Activated naive CD4-positive, alpha-beta T cell treated with Interleukin-2 at 50 U/mL for 16 hours (primary cell): Measurements from ENCODE around the gene SEL1L.
A peak's percentile ranks its signal among the peaks of the same experiment; 100 is the strongest.
"Not testable (repeated sequence)": the region's sequence is repeated elsewhere in the genome, so short reads cannot be mapped to it uniquely, and the experiment has no call there.

Experiments used
- DNase-seq: peaks from one replicate; pipeline ENCODE4 v3.0.0-alpha.2; 2020

SEL1L gene

DNA sequence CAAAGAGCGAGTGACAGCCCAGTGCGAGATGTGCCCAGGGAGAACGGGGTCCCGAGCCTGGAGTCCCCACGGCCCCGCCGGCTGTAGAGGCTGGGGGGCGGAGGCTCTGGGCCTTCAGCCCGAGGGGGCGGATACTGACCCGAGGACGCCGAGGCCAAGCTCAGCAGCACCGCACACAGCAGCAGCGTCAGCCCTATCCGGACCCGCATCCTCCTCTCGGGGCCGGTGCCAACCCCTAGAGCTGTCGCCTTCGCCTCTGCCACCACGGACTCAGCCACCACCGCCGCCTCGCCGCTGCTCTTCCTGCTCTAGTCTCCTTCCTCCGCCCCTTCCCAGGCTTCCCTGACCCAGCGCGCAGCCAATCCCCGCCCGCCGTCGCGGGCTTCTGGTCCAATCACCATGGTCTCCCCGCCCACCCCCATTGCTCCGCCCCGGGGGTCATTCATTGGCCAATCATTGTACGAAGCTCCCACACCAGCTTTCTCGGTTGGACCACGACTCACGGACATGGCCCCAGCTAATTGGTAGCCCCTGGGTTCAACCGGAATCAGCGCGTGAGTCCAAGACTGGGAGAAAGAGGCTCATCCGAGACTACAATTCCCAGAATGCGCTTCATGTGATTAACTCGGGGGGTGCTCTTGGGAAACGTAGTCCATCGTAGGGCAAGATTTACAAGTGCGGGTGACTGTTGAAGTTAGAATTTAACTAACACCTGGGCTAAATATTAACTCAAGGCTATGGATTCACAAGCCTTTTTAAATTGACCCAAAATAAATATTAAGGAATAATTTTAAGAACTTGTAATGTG is at the start of gene SEL1L:
TSS of gene SEL1L (minus strand) at position 318 of the 808 bp plus-strand sequence. CDS start at position 209, 109 bp downstream.
- peak; percentile 100 for DNase-seq

- no peak for DNase-seq
Measured at GRCh38 chr14:81582420-81582819, 48.8 kb upstream of the SEL1L start.

- no peak for DNase-seq
Measured at GRCh38 chr14:81579115-81579514, 45.5 kb upstream of the SEL1L start.

- no peak for DNase-seq
Measured at GRCh38 chr14:81571437-81571836, 37.8 kb upstream of the SEL1L start.

GRCh38 chr14:81567302-81567701 is 33.6 kb upstream of the SEL1L start:
- DNase-seq = no peak

GRCh38 chr14:81565441-81566290 is 32.0 kb upstream of the SEL1L start:
- peak; percentile 17 for DNase-seq

- no peak for DNase-seq
Measured at GRCh38 chr14:81562818-81563217, 29.2 kb upstream of the SEL1L start.

DNA sequence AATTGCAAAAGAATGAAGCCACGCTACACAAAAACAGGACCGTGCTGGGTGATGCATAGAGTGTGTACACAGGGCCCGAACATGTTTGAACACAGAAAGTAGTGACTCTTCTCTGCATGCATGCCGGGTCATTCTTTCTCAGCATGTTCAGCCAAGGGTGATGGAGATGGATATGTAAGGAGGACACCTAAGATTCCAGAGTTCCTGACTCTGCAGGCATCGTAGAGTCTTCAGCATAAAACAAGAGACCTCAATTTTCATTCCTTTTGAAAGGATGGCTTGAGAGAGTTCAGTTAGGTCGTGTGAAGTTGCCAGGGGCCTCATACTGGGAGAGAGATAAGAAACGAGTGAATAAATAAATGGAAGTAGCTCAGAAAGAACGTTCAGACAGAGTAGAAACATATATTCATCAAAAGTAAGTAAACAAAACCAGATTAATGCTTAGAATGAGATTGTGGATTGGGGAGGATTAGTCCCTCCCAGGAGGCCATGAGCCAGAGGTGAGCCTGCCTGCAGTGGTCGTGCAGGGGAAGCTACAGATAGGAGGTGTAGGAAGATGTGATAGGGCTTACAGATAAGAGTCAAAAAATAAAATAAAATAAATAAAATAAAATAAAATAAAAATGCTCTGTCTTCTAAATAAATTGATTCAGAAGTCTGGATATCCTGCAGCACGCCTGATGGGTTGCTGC is 27.6 kb upstream of the SEL1L start:
- DNase-seq = no peak

DNA sequence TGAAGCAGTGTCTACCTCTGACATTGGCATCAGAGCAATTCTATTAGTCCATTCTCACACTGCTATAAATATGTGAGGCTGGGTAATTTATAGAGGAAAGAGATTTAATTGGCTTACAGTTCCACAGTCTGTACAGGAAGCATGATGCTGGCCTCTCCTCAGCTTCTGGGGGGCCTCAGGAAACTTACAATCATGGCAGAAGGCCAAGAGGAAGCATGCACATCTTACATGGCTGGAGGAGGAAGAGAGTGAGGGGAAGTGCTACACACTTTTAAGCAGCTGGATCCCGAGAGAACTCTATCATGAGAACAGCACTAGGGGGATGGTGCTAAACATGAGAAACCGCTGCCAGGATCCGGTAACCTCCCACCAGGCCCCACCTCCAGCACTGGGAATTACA is 25.7 kb upstream of the SEL1L start:
- no peak for DNase-seq

DNA sequence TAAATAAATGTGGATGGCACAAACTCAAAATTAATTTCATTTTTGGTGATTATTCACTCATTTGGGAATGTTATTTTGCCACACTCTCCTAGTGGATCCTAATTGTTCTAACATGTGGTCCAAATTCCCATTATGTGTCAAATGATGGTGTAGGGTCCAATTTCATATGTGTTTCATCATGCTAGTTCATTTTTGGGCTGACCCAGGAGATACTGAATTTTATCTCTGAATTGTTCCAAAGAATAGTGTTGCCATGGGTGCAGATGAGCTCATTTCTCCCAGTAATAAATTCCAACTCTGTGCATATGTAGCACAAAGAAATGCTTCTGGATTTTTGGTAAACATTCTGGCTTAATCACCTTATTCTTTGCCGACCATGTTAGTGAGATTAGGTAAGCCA is 23.5 kb upstream of the SEL1L start:
- no peak for DNase-seq

DNA sequence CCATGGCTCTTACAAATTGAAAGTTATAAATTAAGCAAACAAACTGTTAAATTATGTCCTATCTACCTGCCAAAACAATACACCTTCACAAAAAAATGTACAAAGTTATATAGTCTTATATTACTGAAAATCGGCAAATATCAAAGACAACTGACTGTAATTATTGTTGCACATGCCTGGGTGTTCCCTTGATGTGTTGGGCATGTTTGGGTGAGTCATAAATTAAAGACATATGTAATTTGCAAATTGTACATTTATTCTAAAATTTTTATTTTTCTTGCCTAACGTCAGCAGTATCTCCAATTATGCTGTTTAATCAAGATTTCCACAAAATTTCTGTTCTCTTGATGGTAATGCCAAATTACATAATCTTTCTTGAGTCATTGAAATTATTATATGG is 22.0 kb upstream of the SEL1L start:
- no peak for DNase-seq

DNA sequence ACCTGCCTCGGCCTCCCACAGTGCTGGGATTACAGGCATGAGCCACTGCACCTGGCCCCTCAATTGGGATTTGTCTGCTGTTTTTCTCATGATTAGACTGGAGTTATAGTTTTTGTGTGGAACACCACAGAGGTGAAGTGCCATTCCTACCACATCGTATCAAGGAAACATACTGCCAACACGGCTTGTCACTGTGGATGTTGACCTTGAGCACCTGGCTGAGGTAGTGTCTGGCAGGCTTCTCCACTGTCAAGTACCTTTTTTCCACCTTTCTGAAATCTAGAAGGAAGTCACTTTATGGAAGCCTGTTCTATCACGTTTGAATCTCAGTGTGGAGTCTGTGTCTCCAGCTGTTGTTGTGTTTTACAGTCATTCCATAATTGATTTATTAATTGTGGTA is 21.4 kb upstream of the SEL1L start:
- no peak for DNase-seq

DNA sequence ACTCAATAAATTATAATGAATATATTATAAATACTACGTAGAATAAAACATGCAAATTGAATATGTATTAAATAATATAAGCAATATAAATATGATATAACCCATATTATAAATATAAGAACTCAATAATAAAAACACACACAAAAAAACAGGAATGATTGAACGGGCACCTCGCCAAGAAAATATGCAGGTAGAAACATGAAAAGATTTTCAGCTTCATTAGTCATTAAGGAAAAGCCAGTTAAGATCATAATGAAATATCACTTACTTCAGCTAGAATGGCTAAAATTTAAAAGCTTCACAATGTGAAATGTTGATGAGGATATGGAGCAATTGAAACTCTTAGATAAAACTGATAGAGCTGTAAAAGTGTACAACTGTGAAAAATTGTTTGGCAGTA is 17.8 kb upstream of the SEL1L start:
- no peak for DNase-seq

DNA sequence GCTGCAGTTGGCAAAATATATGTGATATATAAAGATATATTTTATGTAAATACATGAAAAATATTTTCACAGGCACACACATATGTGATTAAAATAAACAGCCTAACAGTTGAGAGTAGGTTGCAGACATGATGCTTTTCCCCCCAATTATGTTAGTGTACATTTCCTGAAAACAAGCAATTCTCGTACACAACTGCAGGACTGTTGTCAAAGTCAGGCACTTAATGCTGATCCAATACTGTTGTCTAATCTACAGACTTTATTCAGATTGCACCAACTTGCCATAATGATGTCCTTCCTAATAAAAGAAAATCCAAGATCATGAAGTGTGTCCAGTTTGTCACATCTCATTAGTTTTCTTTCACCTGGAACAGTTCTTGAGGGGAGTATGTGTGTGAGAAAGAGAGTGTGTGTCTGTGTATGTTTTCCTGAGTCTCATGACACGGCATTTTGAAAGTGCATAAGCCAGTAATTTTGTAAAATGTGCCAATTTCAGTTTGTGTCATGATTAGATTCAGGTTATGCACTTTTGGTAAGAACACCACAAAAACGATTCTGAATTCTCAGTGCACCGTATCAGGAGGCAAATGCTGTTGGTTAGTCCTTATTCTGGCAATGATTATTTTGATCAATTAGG is 16.5 kb upstream of the SEL1L start:
- no peak for DNase-seq

DNA sequence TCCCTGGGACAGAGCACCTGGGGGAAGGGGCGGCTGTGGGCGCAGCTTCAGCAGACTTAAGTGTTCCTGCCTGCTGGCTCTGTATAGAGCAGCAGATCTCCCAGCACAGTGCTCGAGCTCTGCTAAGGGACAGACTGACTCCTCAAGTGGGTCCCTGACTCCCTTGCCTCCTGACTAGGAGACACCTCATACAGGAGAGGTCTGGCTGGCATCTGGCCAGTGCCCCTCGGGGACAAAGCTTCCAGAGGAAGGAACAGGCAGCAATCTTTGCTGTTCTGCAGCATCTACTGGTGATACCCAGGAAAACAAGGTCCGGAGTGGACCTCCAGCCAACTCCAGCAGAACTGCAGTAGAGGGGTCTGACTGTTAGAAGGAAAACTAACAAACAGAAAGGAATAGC is 7.6 kb upstream of the SEL1L start:
- DNase-seq = not testable (repeated sequence)

DNA sequence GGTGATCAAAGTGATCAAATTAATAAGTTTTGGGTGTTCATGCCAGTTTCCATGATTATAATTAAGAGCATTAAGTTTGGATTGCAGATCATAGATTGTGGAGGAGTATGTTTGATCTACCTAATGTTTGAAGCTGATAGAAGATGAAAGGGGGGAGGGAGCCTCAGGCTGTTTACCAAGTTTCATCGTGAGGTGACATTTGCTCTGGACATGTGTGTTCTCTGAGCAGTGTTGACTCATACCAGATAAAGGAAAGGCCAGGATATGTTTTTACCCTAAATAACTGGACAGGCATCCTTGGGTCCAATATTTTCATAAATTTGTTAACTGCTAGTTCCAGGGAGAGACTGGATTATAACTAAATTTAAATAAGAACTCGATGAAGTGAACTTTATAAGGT is 3.5 kb upstream of the SEL1L start:
- no peak for DNase-seq

GRCh38 chr14:81536241-81536771 is 2.7 kb upstream of the SEL1L start:
- no peak for DNase-seq

DNA sequence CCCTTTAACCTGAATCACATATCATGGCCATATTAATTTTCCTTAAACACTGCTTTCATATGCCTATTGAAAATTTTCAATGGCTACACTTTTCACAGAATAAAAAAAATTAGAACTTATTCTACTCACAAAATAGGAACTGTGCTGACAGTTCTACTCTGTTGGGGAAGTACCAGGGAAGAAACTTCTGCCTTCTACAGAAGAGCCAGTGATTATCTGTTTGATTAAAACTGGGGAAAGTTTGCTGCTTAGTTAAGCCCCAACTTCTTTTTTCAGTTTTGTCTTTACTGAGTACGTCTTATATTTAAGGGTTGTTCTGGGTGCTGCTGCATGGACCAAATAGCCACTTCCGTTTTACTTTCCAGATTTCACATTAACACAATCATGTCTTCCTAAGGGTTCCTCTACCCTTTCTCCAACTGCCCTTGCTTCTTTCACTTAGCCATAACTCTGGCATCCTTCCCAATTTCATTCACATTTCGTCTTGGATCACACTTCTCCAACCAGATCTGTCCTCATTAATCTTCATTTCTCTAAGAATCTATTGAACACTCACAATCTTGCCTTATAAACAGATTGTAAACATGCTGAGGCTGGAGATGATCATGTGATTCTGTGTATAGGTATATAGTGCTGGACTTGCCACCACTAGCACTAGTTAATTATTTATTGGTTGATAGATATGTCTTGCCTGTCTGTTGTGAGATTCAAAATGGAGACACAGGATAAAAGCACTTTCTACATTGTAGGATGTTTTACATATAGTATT is 1.9 kb upstream of the SEL1L start:
- DNase-seq = no peak

DNA sequence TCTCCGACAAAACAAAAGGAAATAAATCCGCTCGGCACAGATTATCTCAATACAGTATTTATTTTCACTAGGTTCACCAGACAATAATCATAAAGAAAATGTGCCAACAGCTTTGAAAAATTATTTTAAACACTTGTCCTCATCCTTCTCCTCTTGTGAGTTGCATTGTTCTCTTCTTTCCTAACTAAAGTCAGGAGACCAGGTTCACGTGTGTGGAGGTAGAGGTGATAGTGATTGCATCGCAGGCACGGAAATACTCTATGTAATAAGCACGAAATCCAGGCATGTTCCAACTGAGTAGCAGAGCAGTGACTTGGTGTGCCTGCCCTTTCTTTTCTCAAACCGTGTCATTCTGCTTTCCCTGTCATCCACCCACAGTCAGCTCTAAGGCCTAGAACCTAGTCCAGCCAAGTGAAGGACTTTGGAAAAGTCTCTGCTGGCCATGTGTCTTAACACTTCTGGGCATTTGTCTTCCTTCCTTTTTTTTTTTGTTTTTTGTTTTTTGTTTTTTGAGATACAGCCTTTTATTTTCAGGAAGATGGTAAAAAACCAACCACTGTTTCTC is 939 bp upstream of the SEL1L start:
- no peak for DNase-seq

DNA sequence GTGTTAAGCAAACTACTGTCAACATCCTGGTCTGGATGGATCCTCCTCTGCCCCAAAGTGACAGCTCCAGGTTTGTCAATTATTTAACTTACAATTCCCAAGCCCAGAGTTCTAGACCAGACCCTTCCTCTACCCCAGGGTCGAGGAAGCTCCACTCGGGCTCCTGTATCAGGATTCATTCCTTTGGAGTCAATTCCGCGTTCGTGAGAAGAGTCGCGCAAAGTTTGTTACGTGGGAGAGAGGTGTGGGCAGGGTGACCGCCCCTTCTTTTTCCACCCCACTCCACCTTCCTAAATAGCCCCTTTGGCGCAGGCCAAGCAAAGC is 479 bp downstream of the SEL1L start:
- DNase-seq = no peak

- no peak for DNase-seq
Measured at GRCh38 chr14:81529391-81529790, 4.3 kb downstream of the SEL1L start.

- DNase-seq = no peak
Measured at GRCh38 chr14:81525129-81525528, 8.5 kb downstream of the SEL1L start.
